ENCODE measurements around the gene ACSL4. TPM values are rescaled to one million over a fixed set of nuclear protein-coding genes. Genes with fewer than 3 reads are reported as not detected.
"Not testable (repeated sequence)": the region's sequence is repeated elsewhere in the genome, so short reads cannot be mapped to it uniquely, and the experiment has no call there.

Gene ACSL4
- total RNA-seq, 1 donor, result 117 TPM

GRCh38 chrX:109681475-109682081, 51.5 kb downstream of the ACSL4 start:
- H3K27me3 ChIP-seq (ENCODE audit: insufficient read depth, low read length), result peaks cover 4% of the 10 kb centered on the region
- TF ChIP-seq CTCF (IDR thresholded peaks at IDR 0.05; ENCODE audit: extremely low read depth, low read depth, low read length), result no peak
- peaks cover 6% of the 10 kb centered on the region for H3K4me1 ChIP-seq (ENCODE audit: insufficient read depth, low read length)
- no peak overlapping the region for H3K4me2 ChIP-seq (ENCODE audit: insufficient read depth, low read length)
- H3K27ac ChIP-seq (ENCODE audit: low read depth, low read length), result no peak overlapping the region
- H2AFZ ChIP-seq (ENCODE audit: low read length), result no peak overlapping the region
- H4K20me1 ChIP-seq (ENCODE audit: insufficient read depth, low read length), result peaks cover 20% of the 10 kb centered on the region
- H3K79me2 ChIP-seq (ENCODE audit: insufficient read depth, low read length), result peaks cover 48% of the 10 kb centered on the region
- H3K4me3 ChIP-seq (ENCODE audit: insufficient read depth, low read length), result no peak overlapping the region
- no peaks in the 10 kb centered on the region for H3K9me3 ChIP-seq (ENCODE audit: low read depth, low read length)
- H3K36me3 ChIP-seq (ENCODE audit: insufficient read depth, low read length), result peaks cover 24% of the 10 kb centered on the region
- no peak for DNase-seq (ENCODE audit: insufficient read length, low spot score, missing footprints)

- H3K4me2 ChIP-seq (ENCODE audit: insufficient read depth, low read length), result no peak overlapping the region
- no peak overlapping the region for H3K27ac ChIP-seq (ENCODE audit: low read depth, low read length)
- H3K27me3 ChIP-seq (ENCODE audit: insufficient read depth, low read length), result peaks cover 8% of the 10 kb centered on the region
- no peak for DNase-seq (ENCODE audit: insufficient read length, low spot score, missing footprints)
- peaks cover 34% of the 10 kb centered on the region for H3K79me2 ChIP-seq (ENCODE audit: insufficient read depth, low read length)
- no peaks in the 10 kb centered on the region for H3K9me3 ChIP-seq (ENCODE audit: low read depth, low read length)
- H3K4me1 ChIP-seq (ENCODE audit: insufficient read depth, low read length), result peaks cover 6% of the 10 kb centered on the region
- no peak for TF ChIP-seq CTCF (IDR thresholded peaks at IDR 0.05; ENCODE audit: extremely low read depth, low read depth, low read length)
- H3K4me3 ChIP-seq (ENCODE audit: insufficient read depth, low read length), result no peak overlapping the region
- no peak overlapping the region for H2AFZ ChIP-seq (ENCODE audit: low read length)
- peaks cover 12% of the 10 kb centered on the region for H4K20me1 ChIP-seq (ENCODE audit: insufficient read depth, low read length)
- H3K36me3 ChIP-seq (ENCODE audit: insufficient read depth, low read length), result peaks cover 33% of the 10 kb centered on the region
These were observed 53.2 kb downstream of the ACSL4 start for GRCh38 chrX:109679820-109680219.

DNA sequence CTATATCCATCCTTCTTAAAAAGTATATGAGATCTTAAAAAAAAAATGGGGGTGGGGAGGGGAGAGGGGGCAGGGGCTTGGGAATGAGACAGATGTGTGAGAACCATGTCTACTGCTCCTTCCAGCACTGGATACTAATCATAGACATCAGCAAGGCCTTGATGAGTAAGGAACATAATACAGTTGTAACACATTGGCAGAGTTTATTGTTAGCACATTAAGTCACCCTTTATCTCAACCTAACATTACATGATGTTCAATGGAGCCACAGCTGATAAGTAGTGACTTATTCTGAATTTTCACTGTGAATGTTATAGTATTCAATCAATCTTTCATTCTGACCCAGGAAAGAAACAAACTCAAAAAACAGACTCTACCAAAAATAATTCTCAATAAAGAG, 60.8 kb downstream of the ACSL4 start:
- no peak for DNase-seq (ENCODE audit: insufficient read length, low spot score, missing footprints)
- no peak overlapping the region for H2AFZ ChIP-seq (ENCODE audit: low read length)
- H3K4me2 ChIP-seq (ENCODE audit: insufficient read depth, low read length), result no peak overlapping the region
- H3K27ac ChIP-seq (ENCODE audit: low read depth, low read length), result no peak overlapping the region
- TF ChIP-seq CTCF (IDR thresholded peaks at IDR 0.05; ENCODE audit: extremely low read depth, low read depth, low read length), result no peak
- no peaks in the 10 kb centered on the region for H3K4me1 ChIP-seq (ENCODE audit: insufficient read depth, low read length)
- H3K27me3 ChIP-seq (ENCODE audit: insufficient read depth, low read length), result peaks cover 6% of the 10 kb centered on the region
- no peaks in the 10 kb centered on the region for H4K20me1 ChIP-seq (ENCODE audit: insufficient read depth, low read length)
- peaks cover 2% of the 10 kb centered on the region for H3K79me2 ChIP-seq (ENCODE audit: insufficient read depth, low read length)
- no peaks in the 10 kb centered on the region for H3K9me3 ChIP-seq (ENCODE audit: low read depth, low read length)
- H3K4me3 ChIP-seq (ENCODE audit: insufficient read depth, low read length), result no peak overlapping the region
- H3K36me3 ChIP-seq (ENCODE audit: insufficient read depth, low read length), result peaks cover 31% of the 10 kb centered on the region

GRCh38 chrX:109671170-109671569, 61.9 kb downstream of the ACSL4 start:
- peaks cover 34% of the 10 kb centered on the region for H3K36me3 ChIP-seq (ENCODE audit: insufficient read depth, low read length)
- not testable (repeated sequence) for H4K20me1 ChIP-seq (ENCODE audit: insufficient read depth, low read length); H3K9me3 ChIP-seq (ENCODE audit: low read depth, low read length); H3K27me3 ChIP-seq (ENCODE audit: insufficient read depth, low read length); H3K4me3 ChIP-seq (ENCODE audit: insufficient read depth, low read length); H3K27ac ChIP-seq (ENCODE audit: low read depth, low read length); H3K4me1 ChIP-seq (ENCODE audit: insufficient read depth, low read length); H3K4me2 ChIP-seq (ENCODE audit: insufficient read depth, low read length); H2AFZ ChIP-seq (ENCODE audit: low read length); DNase-seq (ENCODE audit: insufficient read length, low spot score, missing footprints); H3K79me2 ChIP-seq (ENCODE audit: insufficient read depth, low read length)
